Smooth muscle cell (in vitro differentiated cells): ENCODE results near the gene ICAM1. TPM values are rescaled to one million over a fixed set of nuclear protein-coding genes. Genes with fewer than 3 reads are reported as not detected.

Experiments used
- DNase-seq: peaks from one replicate; lab custom pipeline; 2025; ENCODE audit not compliant: unreplicated experiment; lab: John Stamatoyannopoulos, UW
- H2AFZ ChIP-seq: fragments of 200-600 bp; sonication (generic); 2 replicates; pipeline ENCODE4 v1.6.0; 2016; ENCODE audit warnings: antibody characterized with exemption, low read depth, mild to moderate bottlenecking
- H3F3A ChIP-seq: fragments of 200-600 bp; sonication (generic); 2 replicates; pipeline ENCODE4 v1.6.0; 2017; ENCODE audit warnings: antibody characterized with exemption, low read depth
- H3K27ac ChIP-seq: fragments of 200-600 bp; sonication (generic); 2 replicates; pipeline ENCODE4 v1.5.1; 2016; ENCODE audit warnings: low read depth, mild to moderate bottlenecking
- H3K27me3 ChIP-seq: fragments of 200-600 bp; sonication (generic); 2 replicates; pipeline ENCODE4 v1.6.1; 2016; ENCODE audit warnings: low read depth, mild to moderate bottlenecking
- H3K36me3 ChIP-seq: fragments of 200-600 bp; sonication (generic); 2 replicates; pipeline ENCODE4 v1.5.1; 2016; ENCODE audit warnings: low read depth
- H3K4me1 ChIP-seq: fragments of 200-600 bp; sonication (generic); 2 replicates; pipeline ENCODE4 v1.5.1; 2016; ENCODE audit warnings: low read depth
- H3K4me2 ChIP-seq: fragments of 200-600 bp; sonication (generic); 2 replicates; pipeline ENCODE4 v1.6.0; 2016; ENCODE audit warnings: mild to moderate bottlenecking
- H3K4me3 ChIP-seq: fragments of 200-600 bp; sonication (generic); 2 replicates; pipeline ENCODE4 v1.5.1; 2016; ENCODE audit warnings: mild to moderate bottlenecking
- H3K79me2 ChIP-seq: fragments of 200-600 bp; sonication (generic); 2 replicates; pipeline ENCODE4 v1.6.0; 2016; ENCODE audit warnings: low read depth, mild to moderate bottlenecking
- H3K9ac ChIP-seq: fragments of 200-600 bp; sonication (generic); 2 replicates; pipeline ENCODE4 v1.6.0; 2016; ENCODE audit warnings: low read depth
- H3K9me3 ChIP-seq: fragments of 200-600 bp; sonication (generic); replicated peaks from 2 replicates; pipeline ENCODE4 v1.5.1; 2016; ENCODE audit warnings: low read depth
- H4K20me1 ChIP-seq: fragments of 200-600 bp; sonication (generic); 2 replicates; pipeline ENCODE4 v1.6.0; 2016; ENCODE audit warnings: low read depth
- WGBS: methylation state at CpG from one replicate; pipeline ENCODE4 v1.1.7; 2016; ENCODE audit warnings: low lambda C conversion rate; 5-methylcytosine and 5-hydroxymethylcytosine counted together
- polyA plus RNA-seq: library from polyadenylated mRNA; unstranded; fragments of >200 nt; fragmentation: Nextera tagmentation; extraction: Ambion mirVana; gene quantifications from 2 replicates; pipeline ENCODE4 v1.2.1, GENCODE V29; 2016
- total RNA-seq: library from RNA; depleted of rRNA; stranded (reverse); fragments of >200 nt; gene quantifications from 2 replicates; pipeline ENCODE4 v1.2.3, GENCODE V29; 2014
- TF ChIP-seq, protein P1 (sequence below): fragments of 200-600 bp; sonication (generic); IDR thresholded peaks from 2 replicates; pipeline ENCODE4 v1.5.1; 2017; ENCODE audit warnings: borderline replicate concordance, mild to moderate bottlenecking, antibody characterized with exemption; ENCODE audit not compliant: insufficient read depth, poor library complexity, severe bottlenecking

Gene ICAM1
- total and polyA plus RNA-seq, 2 experiments from 2014 or later: 4.6 to 9.2 TPM

DNA sequence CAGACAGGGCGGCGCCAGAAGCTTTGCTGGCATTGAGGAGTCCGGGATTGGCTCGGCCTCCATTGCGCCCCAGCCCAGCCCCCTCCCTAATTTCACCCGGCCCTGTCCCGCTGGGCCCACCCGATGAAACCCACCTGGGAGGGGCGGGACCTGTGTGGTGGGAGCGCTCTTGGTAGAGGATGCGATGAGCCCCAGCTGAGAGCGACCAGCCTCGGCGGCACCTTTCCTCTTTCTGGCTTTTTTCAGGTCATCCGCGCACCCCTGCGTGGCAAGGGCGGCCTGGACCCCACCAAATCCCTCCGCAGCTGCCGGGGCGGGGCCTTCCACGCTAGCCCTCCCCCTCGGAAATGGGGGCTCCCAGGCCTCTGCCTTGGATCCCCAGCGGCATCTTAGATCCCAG, 38.5 kb downstream of the ICAM1 start, which contains the start of gene ZGLP1:
Gene ZGLP1 (minus strand): TSS at position 393 of the 400 bp plus-strand sequence.
- no peak within 1 kb of the TSS for H3K4me3 ChIP-seq
- H3K4me2 ChIP-seq: no peak within 1 kb of the TSS
- H3F3A ChIP-seq: no peaks in the 10 kb centered on the region
- H2AFZ ChIP-seq: no peak within 1 kb of the TSS
- WGBS: 96% methylated on average over 22 of the region's 24 CpGs
- H3K4me1 ChIP-seq: peaks cover under 1% of the 10 kb centered on the region
- no peaks in the 10 kb centered on the region for H3K27me3 ChIP-seq
- H3K9ac ChIP-seq: no peak within 1 kb of the TSS
- TF ChIP-seq, protein P1, sequence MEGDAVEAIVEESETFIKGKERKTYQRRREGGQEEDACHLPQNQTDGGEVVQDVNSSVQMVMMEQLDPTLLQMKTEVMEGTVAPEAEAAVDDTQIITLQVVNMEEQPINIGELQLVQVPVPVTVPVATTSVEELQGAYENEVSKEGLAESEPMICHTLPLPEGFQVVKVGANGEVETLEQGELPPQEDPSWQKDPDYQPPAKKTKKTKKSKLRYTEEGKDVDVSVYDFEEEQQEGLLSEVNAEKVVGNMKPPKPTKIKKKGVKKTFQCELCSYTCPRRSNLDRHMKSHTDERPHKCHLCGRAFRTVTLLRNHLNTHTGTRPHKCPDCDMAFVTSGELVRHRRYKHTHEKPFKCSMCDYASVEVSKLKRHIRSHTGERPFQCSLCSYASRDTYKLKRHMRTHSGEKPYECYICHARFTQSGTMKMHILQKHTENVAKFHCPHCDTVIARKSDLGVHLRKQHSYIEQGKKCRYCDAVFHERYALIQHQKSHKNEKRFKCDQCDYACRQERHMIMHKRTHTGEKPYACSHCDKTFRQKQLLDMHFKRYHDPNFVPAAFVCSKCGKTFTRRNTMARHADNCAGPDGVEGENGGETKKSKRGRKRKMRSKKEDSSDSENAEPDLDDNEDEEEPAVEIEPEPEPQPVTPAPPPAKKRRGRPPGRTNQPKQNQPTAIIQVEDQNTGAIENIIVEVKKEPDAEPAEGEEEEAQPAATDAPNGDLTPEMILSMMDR: no peak
- H3K9me3 ChIP-seq: no peaks in the 10 kb centered on the region
- no peaks in the 10 kb centered on the region for H3K79me2 ChIP-seq
- H4K20me1 ChIP-seq: no peaks in the 10 kb centered on the region
- no peaks in the 10 kb centered on the region for H3K36me3 ChIP-seq
- H3K27ac ChIP-seq: no peak within 1 kb of the TSS
- DNase-seq: no peak

DNA sequence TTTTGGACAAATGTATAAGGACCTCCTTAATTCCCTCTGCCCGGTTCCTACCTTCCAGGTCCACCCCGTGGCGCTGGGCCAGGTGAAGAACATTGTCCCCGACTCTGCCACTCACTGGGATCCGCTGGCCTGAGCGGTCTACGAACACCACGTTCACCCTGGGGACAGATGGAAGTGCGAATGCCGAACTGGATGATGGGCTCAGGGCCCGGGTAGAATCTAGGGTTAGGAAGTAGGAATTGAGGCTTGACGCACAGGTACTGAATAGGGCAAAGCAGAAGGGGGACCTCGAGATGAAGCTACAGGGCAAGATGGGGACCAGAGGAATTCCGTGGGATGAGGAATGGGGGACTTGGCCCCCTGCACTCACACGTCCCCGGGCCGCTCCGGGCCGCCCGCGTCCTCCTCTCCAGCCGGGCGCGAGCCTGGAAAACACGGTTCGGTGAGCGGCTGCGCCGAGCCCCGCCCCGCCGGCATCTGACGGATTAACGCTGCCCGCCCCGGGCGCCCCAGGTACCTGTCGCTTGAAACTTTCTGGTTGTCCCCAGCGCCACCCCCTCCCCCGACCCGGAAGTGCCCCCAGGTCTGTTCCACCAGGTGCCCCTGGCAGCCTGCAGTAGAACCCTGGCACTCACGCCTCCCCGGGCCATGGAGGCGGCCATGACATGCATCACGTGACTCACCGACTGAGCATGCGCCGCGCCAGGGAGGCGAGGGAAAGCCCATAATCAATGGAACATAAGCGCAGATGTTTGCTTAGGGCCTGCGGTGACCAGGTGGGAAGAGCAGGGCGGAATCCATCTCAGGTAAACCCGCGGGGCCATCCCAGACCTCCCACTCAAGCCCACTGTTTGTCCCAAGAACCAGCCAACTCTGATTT, 44.7 kb downstream of the ICAM1 start, which contains the start of gene FDX2:
Gene FDX2 (minus strand): TSS at position 681 of the 880 bp plus-strand sequence. CDS start 19 bp downstream, at position 662.
- WGBS: 4% methylated on average over 37 of the region's 55 CpGs
- Histone ChIP-seq H3K9ac (peak within 1 kb of the TSS; percentile 69), H3K4me1 (peaks cover 10% of the 10 kb centered on the region), H3K79me2 (no peaks in the 10 kb centered on the region), H3K9me3 (no peaks in the 10 kb centered on the region), H4K20me1 (no peaks in the 10 kb centered on the region), H3K4me3 (peak within 1 kb of the TSS; percentile 93), H3F3A (peaks cover 7% of the 10 kb centered on the region), H3K27ac (peak within 1 kb of the TSS; percentile 14), H2AFZ (peak within 1 kb of the TSS; percentile 84), H3K27me3 (no peaks in the 10 kb centered on the region), H3K36me3 (no peaks in the 10 kb centered on the region), H3K4me2 (peak within 1 kb of the TSS; percentile 97)
- DNase-seq: peak; percentile 74
- TF ChIP-seq, protein P1: no peak

DNA sequence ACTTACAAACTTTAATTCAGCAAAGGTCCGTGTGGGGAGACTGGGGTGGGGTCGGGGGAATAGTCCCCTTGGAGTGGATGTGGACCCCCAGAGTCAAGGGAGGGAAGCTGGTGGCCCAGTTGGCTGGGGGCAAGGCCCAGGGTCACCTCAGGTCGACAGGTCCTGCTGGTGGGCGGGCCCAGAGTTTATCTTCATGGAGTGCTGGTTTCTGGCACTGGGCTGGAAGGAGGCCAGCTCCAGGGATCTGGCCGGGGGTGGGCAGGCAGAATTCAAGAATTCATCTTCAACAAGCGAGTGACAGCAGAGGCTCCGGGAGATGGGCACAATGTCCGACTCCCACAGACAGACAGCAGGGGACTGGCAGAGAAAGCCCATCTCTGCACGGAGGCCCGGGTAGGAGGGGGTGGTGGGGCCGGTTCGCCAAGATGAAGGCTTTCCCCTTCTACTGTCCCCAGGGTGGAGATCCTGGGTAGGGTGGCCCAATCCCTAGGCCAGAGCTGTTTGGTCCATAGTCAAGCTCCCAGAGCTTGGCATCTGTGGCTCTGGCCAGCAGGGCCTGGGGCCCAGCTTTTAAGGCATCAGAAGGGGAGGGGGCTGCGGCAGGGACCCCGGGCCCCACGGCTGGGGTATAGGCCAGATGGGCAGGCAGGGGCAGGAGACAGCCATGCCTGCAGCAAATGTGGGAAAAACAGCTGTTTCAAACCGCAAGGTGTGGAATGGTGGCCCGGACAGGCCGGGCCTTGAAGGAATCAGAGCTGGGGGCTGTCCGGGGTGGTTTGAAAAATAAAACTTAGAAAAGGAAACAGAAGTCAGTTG, 45.5 kb downstream of the ICAM1 start:
- peaks cover 7% of the 10 kb centered on the region for H3F3A ChIP-seq
- peak overlapping the region; percentile 14 for H3K27ac ChIP-seq
- no peaks in the 10 kb centered on the region for H3K36me3 ChIP-seq
- peak overlapping the region; percentile 97 for H3K4me2 ChIP-seq
- no peaks in the 10 kb centered on the region for H3K27me3 ChIP-seq
- H3K9ac ChIP-seq: no peak overlapping the region
- no peaks in the 10 kb centered on the region for H3K79me2 ChIP-seq
- TF ChIP-seq, protein P1: no peak
- H3K9me3 ChIP-seq: no peaks in the 10 kb centered on the region
- H2AFZ ChIP-seq: no peak overlapping the region
- H3K4me3 ChIP-seq: peak overlapping the region; percentile 93
- no peaks in the 10 kb centered on the region for H4K20me1 ChIP-seq
- peaks cover 10% of the 10 kb centered on the region for H3K4me1 ChIP-seq
- DNase-seq: no peak
- 76% methylated on average over 19 of the region's 19 CpGs for WGBS
